Activated T-cell treated with anti-CD3 and anti-CD28 coated beads, Interleukin-2, amount 50 U/mL, for 4 hours (primary cell): ENCODE measurements around the gene ASAP2. TPM values are rescaled to one million over a fixed set of nuclear protein-coding genes. Genes with fewer than 3 reads are reported as not detected.
"Not testable (repeated sequence)": the region's sequence is repeated elsewhere in the genome, so short reads cannot be mapped to it uniquely, and the experiment has no call there.

Experiments
- ATAC-seq, 2 donors: fragments of 200-7000 bp; cut with Tn5 transposase; one replicate each; pipeline ENCODE4 v1.10.0; 2021
- DNase-seq: peaks from one replicate; pipeline ENCODE4 v3.0.0-alpha.2; 2020
- H3K27me3 Mint-ChIP-seq: one replicate; pipeline ENCODE4 v1.8.0; 2021; ENCODE audit warnings: low read depth, mixed read lengths
- H3K36me3 Mint-ChIP-seq: one replicate; pipeline ENCODE4 v1.8.0; 2022; ENCODE audit warnings: mixed read lengths; ENCODE audit not compliant: insufficient read depth
- H3K4me1 Mint-ChIP-seq: one replicate; pipeline ENCODE4 v1.8.0; 2021; ENCODE audit warnings: low read depth, mixed read lengths
- H3K4me3 Mint-ChIP-seq: one replicate; pipeline ENCODE4 v1.8.0; 2021; ENCODE audit warnings: mild to moderate bottlenecking, moderate library complexity, mixed read lengths
- H3K9me3 Mint-ChIP-seq: one replicate; pipeline ENCODE4 v1.8.0; 2021; ENCODE audit warnings: mixed read lengths
- total RNA-seq, 3 donors: library from RNA; stranded (reverse); gene quantifications; one replicate each; pipeline ENCODE4 v1.2.1, GENCODE V29; 2021

Gene ASAP2
- total RNA-seq, 3 donors from 2014 or later = 0.13 to 0.22 (median 0.20) TPM

GRCh38 chr2:9255416-9255815 lies 48.8 kb downstream of the ASAP2 start:
- ATAC-seq (no peak), DNase-seq (no peak)
- H3K4me3 Mint-ChIP-seq = no peak overlapping the region
- H3K27me3 Mint-ChIP-seq = peaks cover 9% of the 10 kb centered on the region
- H3K4me1 Mint-ChIP-seq = no peaks in the 10 kb centered on the region
- no peaks in the 10 kb centered on the region for H3K36me3 Mint-ChIP-seq
- H3K9me3 Mint-ChIP-seq = no peaks in the 10 kb centered on the region

GRCh38 chr2:9256147-9256546 lies 49.5 kb downstream of the ASAP2 start:
- Mint-ChIP-seq H3K36me3 (no peaks in the 10 kb centered on the region), H3K9me3 (no peaks in the 10 kb centered on the region), H3K4me1 (no peaks in the 10 kb centered on the region), H3K27me3 (peaks cover 5% of the 10 kb centered on the region), H3K4me3 (no peak overlapping the region)
- DNase-seq (no peak), ATAC-seq (no peak)

GRCh38 chr2:9256570-9257043 lies 50.0 kb downstream of the ASAP2 start:
- Mint-ChIP-seq H3K4me1 (no peaks in the 10 kb centered on the region), H3K4me3 (no peak overlapping the region), H3K36me3 (no peaks in the 10 kb centered on the region), H3K9me3 (no peaks in the 10 kb centered on the region), H3K27me3 (peaks cover under 1% of the 10 kb centered on the region)
- DNase-seq (no peak), ATAC-seq (no peak)

- no peak for DNase-seq
- no peak for ATAC-seq
- no peak overlapping the region for H3K4me3 Mint-ChIP-seq
- H3K9me3 Mint-ChIP-seq = no peaks in the 10 kb centered on the region
- no peaks in the 10 kb centered on the region for H3K36me3 Mint-ChIP-seq
- H3K4me1 Mint-ChIP-seq = no peaks in the 10 kb centered on the region
- H3K27me3 Mint-ChIP-seq = peaks cover 5% of the 10 kb centered on the region
Measured at GRCh38 chr2:9258501-9258900, 51.9 kb downstream of the ASAP2 start.

GRCh38 chr2:9258953-9259399 lies 52.4 kb downstream of the ASAP2 start:
- ATAC-seq = no peak

GRCh38 chr2:9260464-9260918 lies 53.9 kb downstream of the ASAP2 start:
- Mint-ChIP-seq H3K27me3 (peaks cover 5% of the 10 kb centered on the region), H3K4me1 (no peaks in the 10 kb centered on the region), H3K36me3 (no peaks in the 10 kb centered on the region), H3K4me3 (no peak overlapping the region), H3K9me3 (no peaks in the 10 kb centered on the region)
- no peak for ATAC-seq
- no peak for DNase-seq

More at GRCh38 chr2:9258953-9259399, 52.4 kb downstream of the ASAP2 start:
- Mint-ChIP-seq H3K9me3 (no peaks in the 10 kb centered on the region), H3K27me3 (peaks cover 5% of the 10 kb centered on the region), H3K36me3 (no peaks in the 10 kb centered on the region), H3K4me3 (no peak overlapping the region), H3K4me1 (no peaks in the 10 kb centered on the region)
- no peak for DNase-seq

- no peaks in the 10 kb centered on the region for H3K4me1 Mint-ChIP-seq
- no peaks in the 10 kb centered on the region for H3K36me3 Mint-ChIP-seq
- H3K9me3 Mint-ChIP-seq = no peaks in the 10 kb centered on the region
- ATAC-seq (no peak), DNase-seq (no peak)
- H3K27me3 Mint-ChIP-seq = peaks cover 5% of the 10 kb centered on the region
- H3K4me3 Mint-ChIP-seq = no peak overlapping the region
Measured at GRCh38 chr2:9261231-9261883, 54.7 kb downstream of the ASAP2 start.

- no peaks in the 10 kb centered on the region for H3K9me3 Mint-ChIP-seq
- H3K4me3 Mint-ChIP-seq = no peak overlapping the region
- H3K4me1 Mint-ChIP-seq = no peaks in the 10 kb centered on the region
- ATAC-seq = no peak
- H3K36me3 Mint-ChIP-seq = no peaks in the 10 kb centered on the region
- no peak for DNase-seq
- peaks cover 5% of the 10 kb centered on the region for H3K27me3 Mint-ChIP-seq
Measured at GRCh38 chr2:9262671-9263171, 56.1 kb downstream of the ASAP2 start.

- Mint-ChIP-seq H3K36me3 (no peaks in the 10 kb centered on the region), H3K4me1 (no peaks in the 10 kb centered on the region), H3K4me3 (no peak overlapping the region), H3K27me3 (peaks cover 5% of the 10 kb centered on the region), H3K9me3 (no peaks in the 10 kb centered on the region)
- DNase-seq (no peak), ATAC-seq (no peak)
Measured at GRCh38 chr2:9263428-9263827, 56.8 kb downstream of the ASAP2 start.

- H3K4me1 Mint-ChIP-seq = no peaks in the 10 kb centered on the region
- ATAC-seq (no peak), DNase-seq (no peak)
- H3K36me3 Mint-ChIP-seq = no peaks in the 10 kb centered on the region
- H3K27me3 Mint-ChIP-seq = peaks cover 5% of the 10 kb centered on the region
- H3K9me3 Mint-ChIP-seq = no peaks in the 10 kb centered on the region
- H3K4me3 Mint-ChIP-seq = no peak overlapping the region
Measured at GRCh38 chr2:9264301-9264700, 57.7 kb downstream of the ASAP2 start.

GRCh38 chr2:9266711-9267110 lies 60.1 kb downstream of the ASAP2 start:
- no peak for DNase-seq
- Mint-ChIP-seq H3K27me3 (peaks cover 5% of the 10 kb centered on the region), H3K4me3 (no peak overlapping the region), H3K9me3 (no peaks in the 10 kb centered on the region), H3K36me3 (no peaks in the 10 kb centered on the region), H3K4me1 (no peaks in the 10 kb centered on the region)
- ATAC-seq = no peak

GRCh38 chr2:9267286-9267685 lies 60.7 kb downstream of the ASAP2 start:
- not testable (repeated sequence) for H3K27me3 Mint-ChIP-seq, ATAC-seq, H3K9me3 Mint-ChIP-seq, DNase-seq, H3K4me1 Mint-ChIP-seq, H3K36me3 Mint-ChIP-seq, H3K4me3 Mint-ChIP-seq

- Mint-ChIP-seq H3K4me1 (no peaks in the 10 kb centered on the region), H3K4me3 (no peak overlapping the region), H3K27me3 (no peaks in the 10 kb centered on the region), H3K36me3 (no peaks in the 10 kb centered on the region), H3K9me3 (no peaks in the 10 kb centered on the region)
- ATAC-seq = no peak
- DNase-seq = no peak
Measured at GRCh38 chr2:9268301-9269080, 61.9 kb downstream of the ASAP2 start.

- peaks cover under 1% of the 10 kb centered on the region for H3K27me3 Mint-ChIP-seq
- H3K36me3 Mint-ChIP-seq = no peaks in the 10 kb centered on the region
- H3K4me1 Mint-ChIP-seq = no peaks in the 10 kb centered on the region
- no peaks in the 10 kb centered on the region for H3K9me3 Mint-ChIP-seq
- no peak for ATAC-seq
- no peak overlapping the region for H3K4me3 Mint-ChIP-seq
- no peak for DNase-seq
Measured at GRCh38 chr2:9269295-9269694, 62.7 kb downstream of the ASAP2 start.
